ENCODE measurements around the gene CFD.

The CFD gene

DNA sequence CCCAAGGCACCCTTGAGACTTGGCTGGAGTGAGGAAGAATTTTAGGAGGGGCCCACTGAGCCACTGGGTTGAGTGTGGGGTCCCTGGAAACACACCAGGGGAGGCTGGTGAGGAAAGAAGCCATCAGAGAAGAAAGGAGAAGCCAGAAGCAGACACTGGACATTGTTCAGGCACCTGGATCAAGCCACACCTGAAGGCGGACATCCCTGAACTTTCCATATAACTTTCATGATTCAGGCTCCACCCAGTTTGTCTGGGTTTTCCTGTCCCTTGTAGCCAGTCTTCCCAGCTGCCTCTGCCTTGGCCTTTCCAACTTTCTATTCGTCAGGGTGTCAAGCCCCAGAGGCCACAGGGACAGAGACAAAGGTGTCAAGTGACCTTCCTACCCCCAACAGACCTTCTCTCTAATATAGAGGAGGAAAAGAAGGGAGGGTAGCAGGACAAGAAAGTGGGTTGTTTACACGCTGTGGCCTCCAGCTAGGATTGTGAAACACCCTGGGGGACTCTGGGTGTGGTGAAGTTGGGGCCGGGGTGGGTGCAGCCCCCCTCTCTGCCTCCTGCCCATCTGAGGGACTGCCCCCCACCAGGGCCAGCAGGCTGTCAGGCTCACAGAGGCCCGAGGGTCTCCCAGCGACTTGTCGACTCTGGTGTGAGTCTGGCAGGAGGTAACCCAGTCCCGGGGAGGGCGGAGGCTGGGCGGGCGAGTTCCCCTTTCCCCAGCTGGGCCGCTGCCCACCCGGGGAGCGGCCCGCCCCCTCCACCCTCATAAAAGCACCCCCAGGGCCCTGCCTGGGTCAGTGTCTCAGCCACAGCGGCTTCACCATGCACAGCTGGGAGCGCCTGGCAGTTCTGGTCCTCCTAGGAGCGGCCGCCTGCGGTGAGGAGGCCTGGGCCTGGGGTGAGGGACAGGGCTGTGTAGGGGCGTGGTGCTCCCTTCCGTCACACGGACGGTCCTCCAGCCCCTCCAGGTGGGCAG is at the start of gene CFD:
CFD (plus strand) TSS at position 797 of the 976 bp plus-strand sequence; CDS start at position 823, 26 bp downstream.
- Mint-ChIP-seq H3K36me3 (ENCODE audit: low read depth) (peaks cover 1% of the 10 kb centered on the region), H3K4me1 (peaks cover 12% of the 10 kb centered on the region), H3K27me3 (peaks cover 14% of the 10 kb centered on the region), H3K9me3 (no peaks in the 10 kb centered on the region), H3K4me3 (no peak within 1 kb of the TSS), H3K27ac (no peak within 1 kb of the TSS)
- ATAC-seq (no peak), DNase-seq (no peak)

DNA sequence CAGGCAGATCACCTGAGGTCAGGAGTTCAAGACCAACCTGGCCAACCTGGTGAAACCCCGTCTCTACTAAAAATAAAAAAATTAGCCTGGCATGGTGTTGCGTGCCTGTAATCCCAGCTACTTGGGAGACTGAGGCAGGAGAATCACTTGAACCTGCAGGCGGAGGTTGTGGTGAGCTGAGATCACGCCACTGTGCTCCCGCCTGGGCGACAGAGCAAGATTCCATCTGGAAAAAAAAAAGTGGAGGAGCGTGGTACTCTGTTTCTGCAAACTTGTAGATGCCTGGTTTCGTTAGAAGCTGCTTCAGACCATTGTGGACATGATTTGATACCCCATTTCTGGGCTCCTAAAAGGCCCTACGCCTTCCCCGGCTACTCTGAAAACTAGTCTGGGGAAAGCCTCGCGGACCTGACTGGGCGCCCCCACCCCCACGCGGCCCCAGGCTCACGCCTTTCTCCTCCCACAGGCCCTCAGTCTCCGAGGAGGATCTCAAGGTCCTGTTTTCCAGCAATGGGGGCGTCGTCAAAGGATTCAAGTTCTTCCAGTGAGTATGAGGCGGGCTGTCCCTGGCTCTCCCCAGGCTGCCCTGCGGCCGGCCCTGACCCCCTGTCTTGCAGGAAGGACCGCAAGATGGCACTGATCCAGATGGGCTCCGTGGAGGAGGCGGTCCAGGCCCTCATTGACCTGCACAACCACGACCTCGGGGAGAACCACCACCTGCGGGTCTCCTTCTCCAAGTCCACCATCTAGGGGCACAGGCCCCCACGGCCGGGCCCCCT is 49.2 kb upstream of the CFD start:
- DNase-seq: no peak

DNA sequence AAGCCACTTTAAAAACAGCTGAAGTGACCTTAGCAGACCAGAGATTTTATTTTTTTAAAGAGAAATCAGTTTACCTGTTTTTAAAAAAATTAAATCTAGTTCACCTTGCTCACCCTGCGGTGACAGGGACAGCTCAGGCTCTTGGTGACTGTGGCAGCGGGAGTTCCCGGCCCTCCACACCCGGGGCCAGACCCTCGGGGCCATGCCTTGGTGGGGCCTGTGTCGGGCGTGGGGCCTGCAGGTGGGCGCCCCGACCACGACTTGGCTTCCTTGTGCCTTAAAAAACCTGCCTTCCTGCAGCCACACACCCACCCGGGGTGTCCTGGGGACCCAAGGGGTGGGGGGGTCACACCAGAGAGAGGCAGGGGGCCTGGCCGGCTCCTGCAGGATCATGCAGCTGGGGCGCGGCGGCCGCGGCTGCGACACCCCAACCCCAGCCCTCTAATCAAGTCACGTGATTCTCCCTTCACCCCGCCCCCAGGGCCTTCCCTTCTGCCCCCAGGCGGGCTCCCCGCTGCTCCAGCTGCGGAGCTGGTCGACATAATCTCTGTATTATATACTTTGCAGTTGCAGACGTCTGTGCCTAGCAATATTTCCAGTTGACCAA is 48.5 kb upstream of the CFD start:
- peaks cover 7% of the 10 kb centered on the region for H3K4me1 Mint-ChIP-seq
- DNase-seq (no peak), ATAC-seq (no peak)
- peaks cover 3% of the 10 kb centered on the region for H3K9me3 Mint-ChIP-seq
- no peak overlapping the region for H3K4me3 Mint-ChIP-seq
- peaks cover 56% of the 10 kb centered on the region for H3K36me3 Mint-ChIP-seq (ENCODE audit: low read depth)
- H3K27ac Mint-ChIP-seq: no peak overlapping the region
- H3K27me3 Mint-ChIP-seq: no peaks in the 10 kb centered on the region

More for the DNA sequence above, 49.2 kb upstream of the CFD start:
- peak overlapping the region; percentile 27 for H3K27ac Mint-ChIP-seq
- H3K4me1 Mint-ChIP-seq: peaks cover 7% of the 10 kb centered on the region
- H3K36me3 Mint-ChIP-seq (ENCODE audit: low read depth): peaks cover 55% of the 10 kb centered on the region
- H3K9me3 Mint-ChIP-seq: no peaks in the 10 kb centered on the region
- H3K4me3 Mint-ChIP-seq: no peak overlapping the region
- ATAC-seq: no peak
- no peaks in the 10 kb centered on the region for H3K27me3 Mint-ChIP-seq

DNA sequence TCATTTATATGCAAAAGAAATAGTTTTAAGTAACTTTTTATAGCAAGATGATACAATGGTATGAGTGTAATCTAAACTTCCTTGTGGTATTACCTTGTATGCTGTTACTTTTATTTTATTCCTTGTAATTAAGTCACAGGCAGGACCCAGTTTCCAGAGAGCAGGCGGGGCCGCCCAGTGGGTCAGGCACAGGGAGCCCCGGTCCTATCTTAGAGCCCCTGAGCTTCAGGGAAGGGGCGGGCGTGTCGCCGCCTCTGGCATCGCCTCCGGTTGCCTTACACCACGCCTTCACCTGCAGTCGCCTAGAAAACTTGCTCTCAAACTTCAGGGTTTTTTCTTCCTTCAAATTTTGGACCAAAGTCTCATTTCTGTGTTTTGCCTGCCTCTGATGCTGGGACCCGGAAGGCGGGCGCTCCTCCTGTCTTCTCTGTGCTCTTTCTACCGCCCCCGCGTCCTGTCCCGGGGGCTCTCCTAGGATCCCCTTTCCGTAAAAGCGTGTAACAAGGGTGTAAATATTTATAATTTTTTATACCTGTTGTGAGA is 47.9 kb upstream of the CFD start:
- DNase-seq (no peak), ATAC-seq (no peak)
- H3K4me3 Mint-ChIP-seq: peak overlapping the region; percentile 14
- H3K36me3 Mint-ChIP-seq (ENCODE audit: low read depth): peaks cover 60% of the 10 kb centered on the region
- peaks cover 7% of the 10 kb centered on the region for H3K4me1 Mint-ChIP-seq
- no peak overlapping the region for H3K27ac Mint-ChIP-seq
- H3K27me3 Mint-ChIP-seq: no peaks in the 10 kb centered on the region
- H3K9me3 Mint-ChIP-seq: peaks cover 9% of the 10 kb centered on the region

DNA sequence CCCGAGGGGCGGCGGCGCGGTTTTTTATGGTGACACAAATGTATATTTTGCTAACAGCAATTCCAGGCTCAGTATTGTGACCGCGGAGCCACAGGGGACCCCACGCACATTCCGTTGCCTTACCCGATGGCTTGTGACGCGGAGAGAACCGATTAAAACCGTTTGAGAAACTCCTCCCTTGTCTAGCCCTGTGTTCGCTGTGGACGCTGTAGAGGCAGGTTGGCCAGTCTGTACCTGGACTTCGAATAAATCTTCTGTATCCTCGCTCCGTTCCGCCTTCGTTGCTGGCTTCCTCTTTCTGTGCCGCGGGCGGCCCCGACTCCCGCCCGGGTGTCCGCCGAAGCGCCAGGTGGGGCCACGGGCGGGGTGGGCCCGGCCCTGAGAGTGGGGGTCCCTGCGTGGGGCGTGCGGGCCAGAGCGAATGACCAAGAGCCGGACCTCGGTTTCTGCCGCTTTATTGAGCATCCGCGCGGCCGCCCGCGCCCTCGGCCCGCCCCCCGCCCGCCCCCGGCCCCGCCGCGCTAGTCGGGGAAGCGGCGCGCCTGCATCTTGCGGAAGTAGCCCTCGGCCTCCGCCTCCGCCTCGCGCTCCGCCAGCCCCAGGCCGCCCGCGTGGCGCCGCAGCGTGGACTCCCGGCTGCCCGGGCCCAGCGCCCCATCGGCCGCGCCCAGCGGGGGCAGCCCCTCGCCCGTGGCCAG is 47.3 kb upstream of the CFD start:
- peaks cover 6% of the 10 kb centered on the region for H3K4me1 Mint-ChIP-seq
- ATAC-seq (peak; percentile 5), DNase-seq (no peak)
- H3K36me3 Mint-ChIP-seq (ENCODE audit: low read depth): peaks cover 55% of the 10 kb centered on the region
- H3K4me3 Mint-ChIP-seq: no peak overlapping the region
- H3K27ac Mint-ChIP-seq: no peak overlapping the region
- no peaks in the 10 kb centered on the region for H3K27me3 Mint-ChIP-seq
- peaks cover 12% of the 10 kb centered on the region for H3K9me3 Mint-ChIP-seq

DNA sequence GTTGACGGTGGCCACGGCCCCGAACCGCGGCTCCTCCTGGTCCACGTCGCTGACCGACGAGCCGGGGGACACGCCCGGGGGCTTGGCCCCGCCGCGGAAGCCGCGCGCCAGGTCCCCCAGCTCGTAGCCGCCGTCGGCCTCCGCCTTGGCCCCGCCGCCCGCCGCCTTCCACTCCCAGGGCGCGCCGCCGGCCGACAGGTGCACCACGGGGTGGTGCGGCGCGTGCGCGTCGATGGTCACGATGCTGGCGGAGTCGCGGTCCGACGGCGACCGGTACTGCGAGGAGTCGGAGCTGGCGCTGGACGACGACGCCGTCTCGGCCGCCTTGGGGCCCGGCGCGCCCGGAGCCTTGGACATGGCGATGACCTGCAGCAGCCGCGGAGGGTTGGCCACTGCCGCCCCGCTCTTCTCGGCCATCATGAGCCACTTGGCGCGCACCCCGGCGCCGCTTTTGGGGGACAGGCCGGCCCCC is 46.7 kb upstream of the CFD start:
- Mint-ChIP-seq H3K27me3 (no peaks in the 10 kb centered on the region), H3K4me3 (no peak overlapping the region), H3K4me1 (peaks cover under 1% of the 10 kb centered on the region), H3K9me3 (peaks cover 12% of the 10 kb centered on the region), H3K27ac (no peak overlapping the region), H3K36me3 (ENCODE audit: low read depth) (peaks cover 49% of the 10 kb centered on the region)
- ATAC-seq (peak; percentile 3), DNase-seq (no peak)

DNA sequence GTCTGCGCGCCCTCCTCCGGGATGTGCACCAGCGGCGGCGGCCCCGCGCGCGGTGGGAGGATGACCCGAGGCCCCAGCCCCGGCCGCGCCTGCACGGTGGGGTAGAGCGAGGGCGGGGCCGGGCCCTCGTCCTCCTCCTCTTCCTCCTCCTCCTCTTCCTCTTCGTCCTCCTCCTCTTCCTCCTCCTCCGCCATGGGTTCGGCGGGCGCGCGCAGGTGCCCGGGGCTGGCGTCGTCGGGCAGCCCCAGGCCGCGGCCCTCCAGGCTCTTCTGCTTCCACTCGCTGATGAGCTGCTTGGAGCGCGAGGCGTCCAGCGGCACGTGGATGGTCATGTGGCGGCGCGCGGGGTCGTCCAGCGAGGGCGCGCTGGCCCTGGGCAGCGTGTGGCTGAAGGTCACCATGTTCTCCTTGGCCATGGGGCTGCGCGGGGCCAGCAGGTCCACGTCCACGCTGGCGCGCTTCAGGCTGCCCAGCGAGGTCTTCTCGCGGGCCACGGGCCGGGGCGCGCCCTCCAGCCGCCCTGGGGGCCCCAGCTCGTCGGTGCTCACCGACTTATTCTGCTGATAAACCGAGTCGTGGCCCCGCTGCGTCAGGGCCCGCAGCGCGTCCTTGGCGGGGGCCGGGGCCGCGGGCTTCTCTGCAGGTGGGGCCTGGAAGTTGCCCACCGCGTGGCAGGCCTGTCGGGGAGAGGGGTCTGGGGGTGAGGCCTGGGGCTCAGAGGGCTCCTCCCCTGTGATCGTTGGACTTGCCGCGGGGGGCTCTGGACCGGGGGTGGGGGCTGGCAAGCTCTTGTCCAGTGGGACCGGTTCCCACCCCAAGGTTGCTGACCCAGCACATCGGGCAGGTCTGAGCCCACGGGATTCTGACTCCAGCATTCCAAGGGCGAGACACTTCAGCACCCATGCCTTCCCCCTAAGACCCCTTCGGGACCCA is 46.0 kb upstream of the CFD start:
- ATAC-seq (peak; percentile 3), DNase-seq (no peak)
- Mint-ChIP-seq H3K27ac (no peak overlapping the region), H3K27me3 (no peaks in the 10 kb centered on the region), H3K4me1 (no peaks in the 10 kb centered on the region), H3K9me3 (peaks cover 12% of the 10 kb centered on the region), H3K36me3 (ENCODE audit: low read depth) (peaks cover 46% of the 10 kb centered on the region), H3K4me3 (no peak overlapping the region)

DNA sequence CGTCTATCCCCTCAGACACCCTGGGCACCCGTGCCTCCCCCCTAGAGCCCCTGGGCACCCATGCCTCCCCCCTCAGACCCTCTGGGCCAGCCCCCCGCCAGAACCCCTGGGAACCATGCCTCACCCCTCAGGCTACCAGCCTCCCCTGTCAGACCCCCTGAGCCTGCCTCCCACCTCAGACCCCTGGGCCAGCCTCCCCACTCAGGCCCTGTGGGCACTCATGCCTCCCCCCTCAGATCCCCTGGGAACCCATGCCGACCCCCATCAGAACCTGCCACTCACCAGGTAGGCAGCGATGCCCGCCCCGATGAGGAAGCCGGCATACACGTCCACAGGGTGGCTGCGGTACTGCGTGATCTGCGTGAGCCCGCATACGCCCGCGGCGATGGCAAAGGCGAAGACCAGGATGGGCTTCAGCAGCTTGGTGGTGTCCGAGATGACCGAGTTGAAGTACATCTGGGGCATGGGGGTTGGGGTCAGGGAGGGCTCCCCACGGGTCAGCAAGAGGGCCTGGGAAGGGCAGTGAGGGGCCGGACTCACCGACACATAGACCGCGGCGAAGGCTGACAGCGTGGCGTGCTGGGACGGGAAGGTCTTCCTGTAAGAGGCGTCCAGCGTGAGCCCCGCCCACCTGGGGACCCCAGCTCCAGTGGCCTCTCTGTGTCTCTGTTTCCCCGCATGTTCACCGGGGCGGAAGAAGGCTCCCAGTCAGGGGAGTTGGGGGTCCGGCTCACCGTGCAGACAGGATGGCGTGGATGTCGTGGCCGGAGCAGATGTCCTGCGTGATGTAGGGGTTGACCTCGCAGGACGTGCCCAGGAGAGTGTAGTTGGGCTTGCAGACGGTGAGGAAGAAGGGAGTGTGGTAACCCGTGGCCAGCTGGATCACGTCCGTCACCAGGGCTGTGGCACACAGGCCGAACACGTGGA is 45.0 kb upstream of the CFD start:
- peak; percentile 7 for ATAC-seq
- H3K4me1 Mint-ChIP-seq: no peaks in the 10 kb centered on the region
- H3K9me3 Mint-ChIP-seq: peaks cover 12% of the 10 kb centered on the region
- no peak for DNase-seq
- H3K27me3 Mint-ChIP-seq: no peaks in the 10 kb centered on the region
- H3K36me3 Mint-ChIP-seq (ENCODE audit: low read depth): peaks cover 40% of the 10 kb centered on the region
- H3K4me3 Mint-ChIP-seq: peak overlapping the region; percentile 49
- peak overlapping the region; percentile 79 for H3K27ac Mint-ChIP-seq

DNA sequence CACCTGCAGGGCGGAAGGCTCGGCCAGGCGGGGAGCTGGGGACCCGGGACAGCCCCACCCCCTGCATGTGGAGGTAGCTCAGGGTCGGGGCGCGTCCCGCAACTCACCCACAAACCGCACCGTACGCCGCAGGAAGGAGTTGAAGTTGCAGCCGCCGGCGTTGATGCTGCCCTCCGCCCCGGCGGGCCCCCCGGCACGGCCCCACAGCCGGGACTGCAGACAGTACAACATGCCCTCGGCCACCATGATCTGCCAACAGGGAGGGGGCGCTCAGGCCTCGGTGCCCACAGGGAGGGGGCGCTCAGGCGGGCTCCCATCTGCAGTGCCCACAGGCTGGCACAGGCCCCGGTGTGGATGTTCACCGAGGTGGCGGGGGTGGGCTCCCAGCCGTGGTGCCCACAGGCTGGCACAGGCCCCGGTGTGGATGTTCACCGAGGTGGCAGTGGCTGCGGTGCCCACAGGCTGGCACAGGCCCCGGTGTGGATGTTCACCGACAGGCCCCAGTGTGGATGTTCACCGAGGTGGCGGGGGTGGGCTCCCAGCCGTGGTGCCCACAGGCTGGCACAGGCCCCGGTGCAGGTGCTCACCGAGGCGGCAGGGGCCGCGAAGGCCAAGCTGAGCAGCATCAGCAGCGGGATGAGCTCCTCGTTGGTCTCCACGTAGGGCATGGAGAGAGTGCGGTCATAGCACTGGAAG is 44.2 kb upstream of the CFD start:
- peak overlapping the region; percentile 49 for H3K4me3 Mint-ChIP-seq

DNA sequence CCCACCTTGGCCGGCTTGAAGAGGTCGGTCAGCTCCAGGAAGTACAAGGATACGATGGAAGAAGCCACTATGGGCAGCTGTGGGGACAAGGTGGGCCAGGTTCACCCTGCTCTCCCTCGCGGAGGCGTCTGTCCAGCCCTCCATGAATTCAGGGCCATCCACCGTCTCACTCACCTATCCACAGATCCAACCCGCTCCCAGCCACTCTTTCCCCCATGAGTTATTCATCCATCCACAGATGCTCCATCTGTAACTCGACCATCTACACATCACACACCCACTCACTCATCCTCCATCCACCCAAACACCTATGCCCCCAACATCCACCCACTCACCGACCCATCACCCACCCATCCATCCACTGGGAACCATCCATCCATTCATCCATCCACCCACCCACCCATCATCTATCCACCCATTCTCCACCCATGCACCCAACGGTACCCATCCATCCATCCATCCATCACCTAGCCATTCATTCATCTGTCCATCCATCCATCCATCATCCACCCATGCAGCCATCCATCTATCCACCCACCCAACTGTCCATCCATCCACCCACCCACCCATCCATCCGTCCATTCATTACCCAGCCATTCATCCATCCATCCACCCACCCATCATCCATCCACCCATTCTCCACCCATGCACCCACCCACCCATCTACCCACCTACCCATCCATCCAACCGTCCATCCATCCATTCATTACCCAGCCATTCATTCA is 43.5 kb upstream of the CFD start:
- Mint-ChIP-seq H3K27ac (peak overlapping the region; percentile 73), H3K27me3 (no peaks in the 10 kb centered on the region), H3K9me3 (peaks cover 12% of the 10 kb centered on the region), H3K4me1 (no peaks in the 10 kb centered on the region), H3K4me3 (peak overlapping the region; percentile 20), H3K36me3 (ENCODE audit: low read depth) (peaks cover 28% of the 10 kb centered on the region)
- DNase-seq (no peak), ATAC-seq (no peak)

More for the DNA sequence above, 44.2 kb upstream of the CFD start:
- Mint-ChIP-seq H3K27me3 (no peaks in the 10 kb centered on the region), H3K4me1 (no peaks in the 10 kb centered on the region), H3K9me3 (peaks cover 12% of the 10 kb centered on the region), H3K27ac (peak overlapping the region; percentile 79), H3K36me3 (ENCODE audit: low read depth) (peaks cover 31% of the 10 kb centered on the region)
- no peak for ATAC-seq
- no peak for DNase-seq

DNA sequence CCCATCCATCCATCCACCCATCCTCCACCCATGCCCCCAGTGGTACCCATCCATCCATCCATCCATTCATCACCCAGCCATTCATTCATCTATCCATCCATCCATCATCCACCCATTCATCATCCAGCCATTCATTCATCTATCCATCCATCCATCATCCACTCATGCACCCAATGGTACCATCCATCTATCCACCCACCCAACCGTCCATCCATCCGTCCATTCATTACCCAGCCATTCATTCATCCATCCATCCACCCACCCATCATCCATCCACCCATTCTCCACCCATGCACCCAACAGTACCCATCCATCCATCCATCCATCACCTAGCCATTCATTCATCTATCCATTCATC is 43.0 kb upstream of the CFD start:
- Mint-ChIP-seq H3K9me3 (peaks cover 12% of the 10 kb centered on the region), H3K36me3 (ENCODE audit: low read depth) (peaks cover 25% of the 10 kb centered on the region)

More for the DNA sequence above, 43.0 kb upstream of the CFD start:
- Mint-ChIP-seq H3K4me1 (no peaks in the 10 kb centered on the region), H3K27me3 (no peaks in the 10 kb centered on the region), H3K4me3 (no peak overlapping the region), H3K27ac (peak overlapping the region; percentile 28)
- no peak for DNase-seq
- no peak for ATAC-seq

All from activated naive CD8-positive, alpha-beta T cell treated with anti-CD3 and anti-CD28 coated beads, Interleukin-2, amount 50 U/mL, for 24 hours (primary cell).